Activated T-helper 17 cell treated with anti-CD3 and anti-CD28 coated beads, Interleukin-2, amount 50 U/mL, for 72 hours (primary cell): ENCODE results near the gene TTC1. TPM values are rescaled to one million over a fixed set of nuclear protein-coding genes. Genes with fewer than 3 reads are reported as not detected.
A peak's percentile ranks its signal among the peaks of the same experiment; 100 is the strongest.
"Not testable (repeated sequence)": the region's sequence is repeated elsewhere in the genome, so short reads cannot be mapped to it uniquely, and the experiment has no call there.

Experiments
- ATAC-seq: fragments of 150-1000 bp; cut with Tn5 transposase; replicated peaks from 2 replicates; pipeline ENCODE4 v1.10.0; 2021; ENCODE audit warnings: mild to moderate bottlenecking, moderate library complexity
- H3K27ac Mint-ChIP-seq: one replicate; pipeline ENCODE4 v1.8.0; 2022; ENCODE audit warnings: mixed read lengths
- H3K27me3 Mint-ChIP-seq: one replicate; pipeline ENCODE4 v1.8.0; 2022; ENCODE audit warnings: mixed read lengths
- H3K36me3 Mint-ChIP-seq: one replicate; pipeline ENCODE4 v1.8.0; 2022; ENCODE audit warnings: low read depth, mild to moderate bottlenecking, mixed read lengths
- H3K4me1 Mint-ChIP-seq: one replicate; pipeline ENCODE4 v1.8.0; 2022; ENCODE audit warnings: mixed read lengths
- H3K4me3 Mint-ChIP-seq: one replicate; pipeline ENCODE4 v1.8.0; 2022; ENCODE audit warnings: mild to moderate bottlenecking, mixed read lengths
- H3K9me3 Mint-ChIP-seq: one replicate; pipeline ENCODE4 v1.8.0; 2022; ENCODE audit warnings: mixed read lengths
- total RNA-seq, 2 donors: library from RNA; stranded (reverse); gene quantifications; one replicate each; pipeline ENCODE4 v1.2.3, GENCODE V29; 2022

TTC1 gene, protein sequence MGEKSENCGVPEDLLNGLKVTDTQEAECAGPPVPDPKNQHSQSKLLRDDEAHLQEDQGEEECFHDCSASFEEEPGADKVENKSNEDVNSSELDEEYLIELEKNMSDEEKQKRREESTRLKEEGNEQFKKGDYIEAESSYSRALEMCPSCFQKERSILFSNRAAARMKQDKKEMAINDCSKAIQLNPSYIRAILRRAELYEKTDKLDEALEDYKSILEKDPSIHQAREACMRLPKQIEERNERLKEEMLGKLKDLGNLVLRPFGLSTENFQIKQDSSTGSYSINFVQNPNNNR
- 10 to 100 TPM; 46.9 to 56.4 TPM for total RNA-seq

DNA sequence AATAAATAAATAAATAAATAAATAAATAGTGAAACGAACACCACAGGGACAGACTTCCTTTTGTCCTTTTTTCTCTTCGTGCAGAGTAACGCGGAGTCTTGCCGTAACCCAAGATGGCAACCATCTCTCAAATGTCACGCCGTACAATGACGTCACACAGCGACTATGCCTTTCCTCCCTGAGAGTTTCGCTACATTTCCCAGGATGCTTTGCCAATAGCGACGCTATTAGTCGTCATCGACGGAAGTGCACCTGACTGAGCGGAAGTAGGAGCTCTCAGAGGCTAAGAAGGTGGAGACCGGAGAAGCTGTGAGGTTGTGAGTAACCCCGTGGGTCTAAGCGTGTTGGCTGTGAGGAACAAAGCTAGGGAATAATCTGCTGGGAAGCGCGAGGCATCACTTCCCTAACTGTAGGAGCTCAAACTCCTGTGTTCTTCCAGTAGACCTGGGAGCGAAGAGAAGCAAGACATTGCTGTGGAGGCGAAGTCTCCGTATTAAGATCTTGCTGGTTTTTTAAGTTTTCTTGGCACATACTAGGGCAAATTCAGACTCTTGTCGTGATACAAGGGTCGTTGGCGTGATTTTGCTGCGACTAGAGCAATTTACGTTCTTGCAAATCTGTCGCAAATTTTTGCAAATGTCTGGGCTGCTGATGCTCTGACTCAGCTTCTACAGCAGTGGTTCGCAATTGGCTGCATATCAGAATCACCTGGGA, at the start of gene TTC1:
TSS of gene TTC1 (plus strand) at position 263 of the 714 bp plus-strand sequence. CDS start 1,390 bp downstream, outside the sequence.
- Mint-ChIP-seq H3K36me3 (peaks cover 49% of the 10 kb centered on the region), H3K4me3 (peak within 1 kb of the TSS; percentile 85), H3K27ac (peak within 1 kb of the TSS; percentile 88), H3K9me3 (no peaks in the 10 kb centered on the region), H3K27me3 (no peaks in the 10 kb centered on the region), H3K4me1 (peaks cover 14% of the 10 kb centered on the region)
- ATAC-seq = peak; percentile 99

DNA sequence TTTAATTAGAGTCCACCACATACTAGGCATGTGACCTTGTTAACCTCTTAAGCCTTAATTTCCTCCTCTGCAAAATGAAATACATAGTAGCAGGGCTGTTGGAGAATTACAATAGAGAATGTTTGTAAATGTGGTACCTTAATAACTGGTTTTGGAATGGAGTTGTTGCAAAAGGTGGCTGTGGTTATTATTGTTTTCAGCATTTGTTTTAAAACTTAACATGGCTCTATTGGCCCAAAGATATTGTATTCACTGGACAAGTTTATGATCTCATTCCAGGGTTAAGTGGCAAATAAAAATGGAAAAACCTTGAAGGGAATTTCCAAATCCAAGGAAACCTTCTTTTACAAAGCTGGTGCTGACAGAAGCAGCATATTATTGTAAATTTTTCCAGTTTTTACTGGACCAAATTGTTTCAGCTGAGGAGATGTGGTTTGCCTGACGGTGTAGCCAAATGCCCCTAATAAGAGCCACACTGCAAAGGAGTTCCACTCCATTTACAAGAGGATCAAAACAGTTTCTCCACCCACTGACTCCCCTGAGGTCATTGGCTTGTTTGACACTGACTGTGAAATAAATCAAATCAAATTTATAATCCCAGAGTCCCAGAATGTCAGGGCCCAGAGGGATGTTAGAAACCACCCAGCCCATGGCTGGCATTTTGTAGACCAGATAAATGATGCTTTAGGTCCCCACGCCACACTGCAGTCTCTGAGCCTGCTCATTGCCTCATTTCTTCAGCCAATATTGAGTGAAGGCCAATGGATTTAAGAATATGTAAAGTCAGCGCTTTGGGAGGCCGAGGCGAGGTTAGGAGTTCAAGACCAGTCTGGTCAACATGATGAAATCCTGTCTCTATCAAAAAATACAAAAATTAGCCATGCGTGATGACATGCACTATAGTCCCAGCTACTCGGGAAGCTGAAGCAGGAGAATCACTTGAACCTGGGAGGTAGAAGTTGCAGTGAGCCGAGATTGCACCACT, 47.5 kb upstream of the TTC1 start:
- no peaks in the 10 kb centered on the region for H3K36me3 Mint-ChIP-seq
- H3K9me3 Mint-ChIP-seq = no peaks in the 10 kb centered on the region
- no peaks in the 10 kb centered on the region for H3K4me1 Mint-ChIP-seq
- H3K27me3 Mint-ChIP-seq = peaks cover 11% of the 10 kb centered on the region
- no peak overlapping the region for H3K4me3 Mint-ChIP-seq
- no peak overlapping the region for H3K27ac Mint-ChIP-seq
- ATAC-seq = no peak

DNA sequence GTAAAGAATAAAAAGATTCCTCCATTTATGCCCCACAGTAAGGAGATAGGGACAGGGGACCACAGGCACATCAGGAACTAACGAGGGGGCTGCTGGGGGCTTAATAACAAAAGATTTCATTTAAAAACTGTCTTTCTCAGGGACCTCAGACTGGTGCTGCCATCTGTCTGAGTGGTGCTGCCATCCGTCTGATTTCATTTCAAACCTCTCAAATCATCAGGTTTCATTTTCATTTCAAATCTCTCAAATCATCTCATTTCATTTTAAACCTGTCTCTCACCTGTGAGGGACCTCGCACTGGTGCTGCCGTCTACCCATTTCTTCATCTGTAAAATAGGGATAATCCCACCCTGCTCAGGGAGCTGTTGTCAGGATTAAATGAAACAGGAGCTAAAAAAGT, 46.7 kb upstream of the TTC1 start:
- Mint-ChIP-seq H3K4me3 (no peak overlapping the region), H3K27ac (no peak overlapping the region), H3K4me1 (no peaks in the 10 kb centered on the region), H3K9me3 (no peaks in the 10 kb centered on the region), H3K27me3 (peaks cover 16% of the 10 kb centered on the region), H3K36me3 (no peaks in the 10 kb centered on the region)
- no peak for ATAC-seq

DNA sequence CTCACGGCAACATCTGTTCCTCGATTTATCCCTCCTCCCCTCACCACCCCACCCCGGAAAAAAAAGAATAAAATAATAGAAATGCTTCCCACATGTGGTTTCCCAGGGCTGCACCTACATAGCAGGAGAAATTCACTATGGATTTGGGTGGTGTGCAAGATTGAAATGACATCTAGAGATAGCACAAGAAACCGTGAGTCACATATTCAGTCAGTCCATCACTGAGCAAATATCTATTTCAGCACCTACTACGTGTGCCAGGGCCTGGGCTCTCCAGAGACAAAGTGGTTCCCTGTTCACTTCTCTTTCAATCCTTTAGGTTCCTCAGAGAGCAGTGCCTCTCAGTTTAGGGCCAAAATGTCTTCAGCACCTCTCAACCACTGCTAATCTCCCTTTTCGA, 45.0 kb upstream of the TTC1 start:
- no peaks in the 10 kb centered on the region for H3K36me3 Mint-ChIP-seq
- peaks cover 21% of the 10 kb centered on the region for H3K27me3 Mint-ChIP-seq
- no peaks in the 10 kb centered on the region for H3K9me3 Mint-ChIP-seq
- no peak overlapping the region for H3K27ac Mint-ChIP-seq
- H3K4me1 Mint-ChIP-seq = no peaks in the 10 kb centered on the region
- H3K4me3 Mint-ChIP-seq = no peak overlapping the region
- no peak for ATAC-seq

DNA sequence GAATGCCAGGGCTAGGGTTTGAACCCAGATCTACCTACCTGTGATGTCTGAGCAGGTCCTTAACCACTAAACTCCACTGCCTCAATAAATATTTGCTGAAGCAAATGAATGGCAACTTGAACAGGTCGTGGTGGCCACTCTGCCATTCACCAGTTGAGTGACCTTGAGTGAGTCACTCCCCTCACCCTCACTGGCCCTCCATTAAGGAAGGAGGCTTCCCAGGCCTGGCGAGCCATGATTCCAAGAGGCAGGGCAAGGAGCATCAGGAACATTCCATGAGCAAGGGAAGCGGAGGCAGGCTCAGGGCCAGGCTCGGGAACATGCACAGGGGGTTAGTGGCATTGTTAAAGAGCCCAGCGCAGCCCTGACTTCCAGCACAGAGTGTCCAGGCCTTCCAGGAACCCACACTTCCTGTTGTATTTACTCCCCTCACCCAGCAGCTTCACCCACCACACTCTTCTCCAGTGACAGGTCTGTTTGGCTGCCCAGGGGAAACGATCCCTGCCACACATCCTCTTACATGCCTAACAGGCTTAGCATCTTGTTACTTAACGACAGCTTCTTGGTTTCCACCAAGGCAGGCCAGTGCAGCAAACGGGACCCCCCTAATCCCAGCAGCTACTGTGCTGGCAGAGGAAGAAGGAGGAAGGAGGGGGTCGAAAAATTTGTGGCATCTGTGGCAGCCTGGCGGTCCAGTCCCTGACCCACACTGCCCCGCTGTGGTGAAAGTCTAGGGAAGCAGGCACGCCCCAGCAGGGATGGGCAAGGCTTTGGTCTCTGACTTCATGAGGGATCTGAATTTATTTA, 43.7 kb upstream of the TTC1 start:
- Mint-ChIP-seq H3K4me1 (no peaks in the 10 kb centered on the region), H3K36me3 (no peaks in the 10 kb centered on the region), H3K4me3 (no peak overlapping the region), H3K27me3 (peaks cover 24% of the 10 kb centered on the region), H3K27ac (no peak overlapping the region), H3K9me3 (no peaks in the 10 kb centered on the region)
- ATAC-seq = no peak

DNA sequence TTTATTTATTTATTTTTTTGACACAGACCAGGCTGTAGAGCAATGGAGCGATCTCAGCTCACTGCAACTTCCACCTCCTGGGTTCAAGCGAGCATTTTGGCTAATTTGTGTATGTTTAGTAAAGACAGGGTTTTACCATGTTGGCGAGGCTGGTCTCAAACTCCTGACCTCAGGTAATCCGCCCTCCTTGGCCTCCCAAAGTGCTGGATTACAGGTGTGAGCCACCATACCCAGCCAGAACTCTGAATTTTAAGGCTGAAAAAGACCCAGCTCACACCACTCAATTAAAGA, 43.2 kb upstream of the TTC1 start:
- not testable (repeated sequence) for H3K36me3 Mint-ChIP-seq, H3K9me3 Mint-ChIP-seq, ATAC-seq, H3K4me1 Mint-ChIP-seq, H3K4me3 Mint-ChIP-seq, H3K27ac Mint-ChIP-seq
- H3K27me3 Mint-ChIP-seq = peaks cover 28% of the 10 kb centered on the region

DNA sequence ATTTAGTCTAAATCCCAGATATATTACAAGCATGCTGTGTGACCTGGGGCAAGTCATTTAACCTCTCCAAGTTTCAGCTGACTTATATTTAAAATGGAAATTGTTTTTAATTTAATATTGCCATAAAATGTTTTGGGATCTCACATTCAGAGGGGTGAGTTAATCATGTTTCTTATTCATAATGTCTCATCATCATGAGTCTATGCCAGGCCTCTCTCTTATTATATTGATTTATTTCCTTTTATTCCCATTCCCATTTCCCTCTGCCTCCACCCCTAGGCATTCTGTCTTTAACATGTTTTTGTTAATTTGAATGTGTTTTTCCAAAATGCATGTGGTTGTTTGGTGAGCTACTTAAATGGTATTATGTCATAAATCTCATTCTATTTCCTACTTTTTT, 39.0 kb upstream of the TTC1 start:
- Mint-ChIP-seq H3K4me1 (no peaks in the 10 kb centered on the region), H3K27ac (no peak overlapping the region), H3K36me3 (peaks cover 5% of the 10 kb centered on the region), H3K4me3 (no peak overlapping the region), H3K9me3 (no peaks in the 10 kb centered on the region), H3K27me3 (peaks cover 56% of the 10 kb centered on the region)
- no peak for ATAC-seq

DNA sequence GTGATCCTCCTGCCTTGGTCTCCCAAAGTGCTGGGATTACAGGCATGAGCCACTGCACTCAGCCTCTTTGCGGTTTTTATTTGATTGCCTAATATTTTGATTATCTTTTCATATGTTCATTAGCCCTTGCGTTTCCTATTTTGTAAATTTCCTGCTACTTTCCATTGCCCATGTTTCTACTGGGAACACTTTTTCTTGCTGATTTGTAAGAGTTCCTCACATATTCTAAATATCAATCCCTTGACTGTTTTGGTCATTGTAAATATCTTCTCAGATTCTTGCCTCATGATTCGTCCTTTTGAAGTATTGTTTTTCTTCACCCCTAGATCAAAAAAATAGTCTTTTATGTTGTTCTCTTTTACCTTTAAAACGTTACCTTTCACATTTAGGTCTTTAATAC, 37.9 kb upstream of the TTC1 start:
- Mint-ChIP-seq H3K4me3 (peak overlapping the region; percentile 2), H3K4me1 (no peaks in the 10 kb centered on the region), H3K27me3 (peaks cover 50% of the 10 kb centered on the region), H3K27ac (no peak overlapping the region), H3K9me3 (no peaks in the 10 kb centered on the region), H3K36me3 (peaks cover 5% of the 10 kb centered on the region)
- no peak for ATAC-seq

DNA sequence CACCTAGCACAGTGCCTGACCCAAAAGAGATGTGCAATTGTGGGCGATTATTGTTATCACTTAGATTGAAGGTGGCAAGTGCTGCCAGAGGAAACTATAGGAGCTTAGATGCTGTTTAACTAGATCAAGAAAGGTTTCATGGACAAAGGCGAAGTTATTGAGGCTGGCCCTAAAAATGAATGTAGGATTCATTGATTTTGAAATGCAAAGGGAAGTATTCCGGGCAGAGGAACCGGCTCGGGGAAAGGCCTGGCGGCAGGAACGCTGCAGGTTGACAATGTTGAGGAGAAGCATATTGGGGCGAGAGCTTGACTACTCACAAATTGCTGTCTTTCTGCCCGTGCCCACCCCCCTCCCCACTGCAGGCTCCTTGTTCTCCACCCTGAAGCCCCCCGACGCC, 37.4 kb upstream of the TTC1 start:
- ATAC-seq = no peak
- Mint-ChIP-seq H3K27me3 (peaks cover 46% of the 10 kb centered on the region), H3K27ac (no peak overlapping the region), H3K36me3 (peaks cover 5% of the 10 kb centered on the region), H3K4me3 (peak overlapping the region; percentile 2), H3K9me3 (no peaks in the 10 kb centered on the region), H3K4me1 (no peaks in the 10 kb centered on the region)

DNA sequence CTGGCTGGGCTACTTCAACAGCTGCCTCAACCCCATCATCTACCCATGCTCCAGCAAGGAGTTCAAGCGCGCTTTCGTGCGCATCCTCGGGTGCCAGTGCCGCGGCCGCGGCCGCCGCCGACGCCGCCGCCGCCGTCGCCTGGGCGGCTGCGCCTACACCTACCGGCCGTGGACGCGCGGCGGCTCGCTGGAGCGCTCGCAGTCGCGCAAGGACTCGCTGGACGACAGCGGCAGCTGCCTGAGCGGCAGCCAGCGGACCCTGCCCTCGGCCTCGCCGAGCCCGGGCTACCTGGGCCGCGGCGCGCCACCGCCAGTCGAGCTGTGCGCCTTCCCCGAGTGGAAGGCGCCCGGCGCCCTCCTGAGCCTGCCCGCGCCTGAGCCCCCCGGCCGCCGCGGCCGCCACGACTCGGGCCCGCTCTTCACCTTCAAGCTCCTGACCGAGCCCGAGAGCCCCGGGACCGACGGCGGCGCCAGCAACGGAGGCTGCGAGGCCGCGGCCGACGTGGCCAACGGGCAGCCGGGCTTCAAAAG, 36.9 kb upstream of the TTC1 start:
- no peak for ATAC-seq
- no peaks in the 10 kb centered on the region for H3K4me1 Mint-ChIP-seq
- peak overlapping the region; percentile 2 for H3K4me3 Mint-ChIP-seq
- peaks cover 5% of the 10 kb centered on the region for H3K36me3 Mint-ChIP-seq
- H3K27me3 Mint-ChIP-seq = peaks cover 45% of the 10 kb centered on the region
- H3K9me3 Mint-ChIP-seq = no peaks in the 10 kb centered on the region
- H3K27ac Mint-ChIP-seq = no peak overlapping the region

DNA sequence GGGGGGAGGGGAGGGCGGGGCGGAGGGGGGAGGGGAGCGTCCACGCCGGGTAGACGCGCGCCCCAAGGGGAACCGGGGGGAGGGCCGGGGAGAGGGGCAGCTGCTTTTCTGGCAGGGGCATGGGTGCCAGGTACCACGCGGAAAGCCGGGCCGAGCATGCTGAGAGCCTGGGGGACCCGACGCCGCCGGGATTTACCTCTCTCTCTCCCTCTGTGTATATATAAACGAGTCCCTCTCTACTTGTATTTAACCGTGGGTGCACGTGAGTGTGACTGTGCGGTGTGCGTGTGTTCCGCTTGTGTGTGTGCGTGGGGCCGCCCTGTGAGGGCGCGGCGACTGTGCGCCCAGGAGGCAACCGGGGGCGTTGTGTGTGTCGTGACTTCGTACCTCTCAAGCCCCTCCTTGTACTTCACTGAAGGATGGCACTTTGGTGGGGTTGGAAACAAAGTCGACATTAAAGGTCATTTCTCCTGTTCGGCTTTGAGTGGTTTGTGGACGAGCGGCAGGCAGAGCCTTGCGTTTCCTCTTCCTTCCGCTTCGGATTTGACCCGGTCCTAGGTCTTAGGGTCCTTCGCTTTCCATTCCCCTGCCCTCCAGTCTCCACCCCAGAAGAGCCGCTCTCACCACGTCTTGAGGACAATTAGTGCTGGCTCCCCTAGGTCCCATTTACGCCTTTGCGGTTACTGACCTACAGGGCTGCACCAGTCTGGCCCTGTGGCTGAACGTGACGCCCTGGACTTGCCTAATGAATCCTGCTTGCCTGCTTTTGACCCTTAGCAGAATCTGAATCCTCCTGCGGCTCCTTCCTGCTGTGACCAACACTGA, 36.2 kb upstream of the TTC1 start:
- Mint-ChIP-seq H3K27me3 (peaks cover 41% of the 10 kb centered on the region), H3K4me3 (peak overlapping the region; percentile 34), H3K36me3 (peaks cover 5% of the 10 kb centered on the region), H3K27ac (no peak overlapping the region), H3K4me1 (no peaks in the 10 kb centered on the region), H3K9me3 (no peaks in the 10 kb centered on the region)
- no peak for ATAC-seq

DNA sequence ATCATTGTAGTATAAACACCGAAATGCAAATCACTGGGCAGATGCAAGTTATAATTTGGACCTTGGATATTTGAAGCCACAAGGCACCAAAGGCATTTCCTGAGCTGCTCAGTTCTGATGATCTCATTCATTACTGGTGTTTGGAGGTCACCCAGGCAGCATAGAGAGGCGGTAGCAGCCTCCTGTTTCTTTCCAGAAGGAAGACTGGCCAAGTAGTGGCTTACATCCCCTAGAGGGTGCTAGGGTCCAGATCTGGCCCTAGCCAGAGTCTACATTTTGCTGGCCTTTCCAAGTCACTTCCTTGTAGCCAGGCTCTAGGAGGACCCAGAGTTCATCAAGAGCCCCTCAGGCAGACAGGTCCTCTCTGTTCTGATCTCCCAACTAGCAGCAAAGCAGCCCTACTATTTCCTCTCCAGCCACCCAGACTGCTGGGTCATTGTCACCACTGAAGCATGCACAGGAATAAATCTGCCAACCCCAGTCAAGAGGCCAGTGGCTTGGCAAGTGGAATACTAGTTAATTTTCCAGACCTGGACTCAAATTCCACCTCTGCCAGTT, 33.4 kb upstream of the TTC1 start:
- Mint-ChIP-seq H3K9me3 (no peaks in the 10 kb centered on the region), H3K27ac (no peak overlapping the region), H3K27me3 (peaks cover 52% of the 10 kb centered on the region), H3K4me3 (no peak overlapping the region), H3K4me1 (no peaks in the 10 kb centered on the region), H3K36me3 (peaks cover 5% of the 10 kb centered on the region)
- no peak for ATAC-seq

DNA sequence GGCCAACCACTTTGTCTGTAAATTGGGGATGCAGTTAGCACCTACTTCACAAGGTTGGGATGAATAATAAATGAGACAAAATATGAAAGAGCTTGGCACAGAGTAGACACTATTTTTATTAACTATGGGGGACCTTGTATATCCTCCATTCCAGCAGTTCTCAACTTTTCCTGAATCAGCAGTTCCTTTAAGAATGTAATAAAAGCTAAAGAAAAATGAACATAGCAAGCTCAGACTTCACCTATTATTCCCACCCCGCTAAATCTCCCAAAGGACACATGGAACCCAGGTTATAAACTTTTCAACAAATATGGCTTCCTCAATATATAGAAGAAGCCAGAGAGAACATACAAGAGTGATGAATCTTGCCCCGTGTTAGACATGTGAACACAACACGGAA, 32.0 kb upstream of the TTC1 start:
- ATAC-seq = no peak
- no peaks in the 10 kb centered on the region for H3K4me1 Mint-ChIP-seq

More for the DNA sequence above, 32.0 kb upstream of the TTC1 start:
- Mint-ChIP-seq H3K27ac (no peak overlapping the region), H3K4me3 (no peak overlapping the region), H3K36me3 (peaks cover 5% of the 10 kb centered on the region), H3K27me3 (peaks cover 47% of the 10 kb centered on the region), H3K9me3 (no peaks in the 10 kb centered on the region)
